GM12891 (cell line): Measurements from ENCODE around the gene GPS2.

Experiments used
- PAX5 ChIP-seq: IDR thresholded peaks from 2 replicates; pipeline ENCODE4 v1.6.1; 2011; ENCODE audit warnings: low read length, moderate library complexity, mild to moderate bottlenecking; ENCODE audit not compliant: insufficient read depth, severe bottlenecking
- POLR2A ChIP-seq: IDR thresholded peaks from 2 replicates; pipeline ENCODE4 v1.6.1; 2011; ENCODE audit warnings: low read depth, low read length, control low read depth
- POLR2AphosphoS5 ChIP-seq: IDR thresholded peaks from 2 replicates; pipeline ENCODE4 v1.6.1; 2011; ENCODE audit warnings: low read depth, low read length, control low read depth
- SPI1 ChIP-seq: IDR thresholded peaks from 2 replicates; pipeline ENCODE4 v1.6.1; 2011; ENCODE audit warnings: low read depth, low read length, control low read depth
- TAF1 ChIP-seq: IDR thresholded peaks from 2 replicates; pipeline ENCODE4 v1.6.1; 2011; ENCODE audit warnings: low read depth, low read length, control low read depth

DNA sequence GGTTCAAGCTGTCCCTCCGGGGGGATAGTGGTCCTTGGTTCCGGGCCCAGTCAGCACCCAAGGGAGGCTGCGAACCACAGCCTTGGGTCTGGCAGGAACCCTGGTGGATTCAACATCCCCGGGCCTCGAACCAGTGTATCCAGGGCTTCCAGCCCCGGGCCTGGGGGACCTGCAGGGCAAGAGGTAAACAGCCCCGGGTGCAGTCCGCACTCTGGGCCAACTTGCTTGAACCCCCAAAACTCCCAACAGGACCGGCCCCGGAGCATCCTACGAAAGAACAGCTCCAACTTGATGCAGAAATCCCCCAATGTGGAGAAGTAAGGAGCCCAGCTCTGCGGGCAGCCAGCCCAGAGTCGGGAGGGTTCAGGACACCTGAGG is 15.5 kb upstream of the GPS2 start:
- TF ChIP-seq POLR2A, result no peak
- no peak for TF ChIP-seq PAX5
- TF ChIP-seq TAF1, result no peak
- TF ChIP-seq POLR2AphosphoS5, result no peak
- no peak for TF ChIP-seq SPI1
